Measurements from ENCODE around the gene F2RL2.
"Not testable (repeated sequence)": the region's sequence is repeated elsewhere in the genome, so short reads cannot be mapped to it uniquely, and the experiment has no call there.

The F2RL2 gene

DNA sequence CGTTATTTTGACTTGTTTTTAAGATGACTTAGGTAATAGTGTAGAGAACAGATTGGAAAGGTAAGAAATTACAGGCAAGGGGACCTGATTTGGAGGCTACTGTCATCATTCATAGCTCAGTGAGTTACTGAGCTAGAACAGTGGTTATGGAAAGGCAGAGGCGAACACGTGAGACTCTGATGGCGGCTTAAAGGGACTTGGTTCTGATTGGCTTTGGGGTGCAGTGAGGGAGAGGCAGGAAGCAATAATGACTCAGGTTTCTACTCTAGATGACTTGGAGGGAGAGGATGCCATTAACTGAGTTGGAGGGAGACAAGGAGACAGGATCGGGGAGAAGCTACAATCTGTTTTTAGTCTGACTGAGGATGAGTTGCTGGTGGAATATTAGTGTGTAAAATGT is 3.0 kb downstream of the F2RL2 start:
- DNase-seq: no peak

DNA sequence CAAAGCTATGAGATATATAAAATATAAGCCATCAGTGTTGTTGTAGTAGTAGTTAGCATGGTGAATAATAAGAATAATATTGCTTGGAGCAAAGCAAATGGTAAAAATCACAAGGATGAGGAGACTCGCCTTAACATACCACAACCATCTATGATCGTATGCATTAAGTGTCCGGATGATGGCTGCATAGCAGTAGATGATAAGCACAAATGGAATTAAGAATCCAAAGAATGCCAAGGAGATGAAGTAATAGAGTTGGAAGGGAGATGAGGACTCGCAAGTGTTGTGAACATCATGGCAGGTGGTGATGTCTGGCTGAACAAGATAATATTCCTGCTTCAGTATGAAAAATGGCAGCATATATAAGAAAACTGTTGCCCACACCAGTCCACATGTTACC is 5.5 kb downstream of the F2RL2 start:
- no peak for DNase-seq

DNA sequence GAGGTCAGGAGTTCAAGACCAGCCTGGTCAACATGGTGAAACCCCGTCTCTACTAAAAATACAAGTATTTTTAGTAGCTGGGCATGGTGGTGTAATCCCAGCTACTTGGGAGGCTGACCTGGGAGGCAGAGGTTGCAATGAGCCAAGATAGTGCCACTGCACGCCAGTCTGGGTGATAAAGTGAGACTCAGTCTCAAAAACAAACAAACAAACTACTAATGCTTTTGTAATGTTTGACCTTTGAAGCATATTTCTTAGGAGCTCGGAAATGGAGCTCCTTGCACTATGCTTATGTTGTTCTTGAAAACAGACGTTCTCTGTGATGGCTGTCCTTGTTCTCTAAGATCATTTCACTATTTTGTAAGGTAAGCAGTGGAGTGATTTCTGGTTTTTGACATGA is 6.0 kb downstream of the F2RL2 start:
- DNase-seq: no peak

- DNase-seq: no peak
These were observed 7.0 kb downstream of the F2RL2 start for GRCh38 chr5:76616206-76616605.

GRCh38 chr5:76615759-76616158 is 7.4 kb downstream of the F2RL2 start:
- DNase-seq: no peak

GRCh38 chr5:76612942-76613341 is 10.3 kb downstream of the F2RL2 start:
- no peak for DNase-seq

DNA sequence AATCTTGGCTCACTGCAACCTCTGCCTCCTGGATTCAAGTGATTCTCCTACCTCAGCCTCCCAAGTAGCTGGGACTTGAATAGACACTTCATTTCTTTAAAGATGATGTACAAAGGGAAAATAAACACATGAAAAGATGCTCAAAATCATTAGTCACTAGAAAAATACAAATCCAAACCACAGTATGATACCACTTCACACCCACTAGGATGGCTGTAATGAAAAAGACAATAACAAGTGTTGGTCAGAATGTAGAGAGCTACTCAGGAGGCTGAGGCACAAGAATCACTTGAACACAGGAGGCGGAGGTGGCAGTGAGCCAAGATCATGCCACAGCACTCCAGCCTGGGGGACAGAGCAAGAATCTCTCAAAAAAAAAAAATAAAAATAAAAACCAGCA is 13.0 kb downstream of the F2RL2 start:
- DNase-seq: no peak

DNA sequence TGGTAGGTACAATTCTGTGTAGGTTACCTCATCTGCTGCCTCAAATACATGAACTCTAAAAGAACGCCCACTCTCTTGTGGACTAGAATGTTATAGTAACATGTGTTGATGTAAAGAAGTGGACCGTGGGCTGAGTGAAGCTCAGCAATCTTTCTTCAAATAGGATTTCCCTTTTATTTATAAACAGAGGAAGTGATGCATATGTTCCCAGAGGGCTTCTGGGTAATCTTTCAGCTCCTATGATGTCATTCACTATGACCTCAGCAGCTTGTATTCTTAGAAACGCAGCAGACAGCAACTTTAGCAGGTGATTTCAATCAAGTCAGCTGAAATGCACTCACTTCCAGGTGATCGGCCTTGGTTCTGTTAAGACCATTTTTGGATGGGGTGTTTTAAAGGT is 14.4 kb downstream of the F2RL2 start:
- DNase-seq: no peak

DNA sequence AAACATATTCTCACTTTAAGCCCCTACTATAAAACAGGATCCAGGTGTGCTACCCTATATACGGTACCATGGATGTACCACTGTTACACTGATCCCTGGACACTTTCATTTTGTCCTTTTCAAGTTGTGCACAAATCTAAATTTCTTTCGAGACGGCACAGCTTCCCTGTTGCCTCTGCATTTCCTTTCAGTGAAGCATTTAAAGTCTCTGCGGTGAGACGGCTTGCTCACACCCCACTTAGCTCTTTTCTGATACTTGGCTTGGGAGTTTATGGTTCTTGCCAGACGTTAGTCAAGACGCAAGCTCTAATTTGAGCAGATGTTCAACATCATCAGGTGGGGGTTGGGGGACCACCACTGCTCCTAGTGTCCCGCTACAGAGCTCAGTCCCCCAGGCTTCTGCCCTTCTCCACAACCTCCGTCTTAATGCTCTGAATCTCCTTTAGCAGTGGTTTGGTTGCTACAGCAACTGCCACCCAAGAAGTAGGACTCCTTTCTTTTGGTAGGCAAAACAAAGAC is 15.8 kb downstream of the F2RL2 start:
- DNase-seq: no peak

- DNase-seq: no peak
These were observed 16.5 kb downstream of the F2RL2 start for GRCh38 chr5:76606701-76607100.

DNA sequence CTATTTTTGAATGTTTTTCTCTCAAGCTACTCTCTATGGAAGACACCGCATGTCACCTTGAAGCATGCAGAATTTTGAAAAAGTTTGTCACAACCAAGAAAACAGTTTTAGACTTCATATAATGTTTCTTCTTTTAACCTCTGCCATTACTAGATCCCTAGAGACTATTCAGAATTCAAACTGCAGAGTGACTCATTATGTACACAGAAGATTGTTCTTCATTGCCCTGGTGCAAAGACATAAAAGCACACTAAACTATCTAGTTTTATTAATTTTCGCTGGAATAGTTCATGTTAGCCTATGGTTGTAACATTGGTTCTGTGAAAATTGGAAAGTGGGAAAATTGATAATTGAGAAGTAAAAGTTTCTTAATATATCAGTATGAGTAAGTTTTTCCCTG is 18.4 kb downstream of the F2RL2 start:
- DNase-seq: no peak

- DNase-seq: not testable (repeated sequence)
These were observed 19.2 kb downstream of the F2RL2 start for GRCh38 chr5:76603991-76604390.

GRCh38 chr5:76602094-76602726 is 21.0 kb downstream of the F2RL2 start:
- no peak for DNase-seq

DNA sequence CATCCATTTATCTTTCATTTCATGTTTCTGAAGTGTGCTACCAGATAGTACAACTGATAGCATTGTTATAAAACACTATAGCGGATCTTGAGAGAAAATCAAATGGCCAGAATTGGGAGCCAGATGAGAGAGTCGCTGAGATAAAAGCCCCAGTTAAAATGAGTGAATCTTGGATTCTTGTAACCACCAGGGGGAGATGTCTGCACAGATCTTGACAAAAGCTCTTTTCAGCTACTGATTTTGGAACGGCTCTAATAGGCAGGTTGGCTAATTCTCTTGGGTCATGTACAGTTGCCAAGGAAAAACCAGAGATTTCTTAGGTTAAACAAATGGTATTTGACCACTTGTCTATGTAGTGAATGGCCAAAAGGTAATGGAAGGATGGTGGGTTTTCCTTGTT is 21.7 kb downstream of the F2RL2 start:
- no peak for DNase-seq

- DNase-seq: no peak
These were observed 22.5 kb downstream of the F2RL2 start for GRCh38 chr5:76600716-76601115.

GRCh38 chr5:76598531-76598930 is 24.7 kb downstream of the F2RL2 start:
- no peak for DNase-seq

DNA sequence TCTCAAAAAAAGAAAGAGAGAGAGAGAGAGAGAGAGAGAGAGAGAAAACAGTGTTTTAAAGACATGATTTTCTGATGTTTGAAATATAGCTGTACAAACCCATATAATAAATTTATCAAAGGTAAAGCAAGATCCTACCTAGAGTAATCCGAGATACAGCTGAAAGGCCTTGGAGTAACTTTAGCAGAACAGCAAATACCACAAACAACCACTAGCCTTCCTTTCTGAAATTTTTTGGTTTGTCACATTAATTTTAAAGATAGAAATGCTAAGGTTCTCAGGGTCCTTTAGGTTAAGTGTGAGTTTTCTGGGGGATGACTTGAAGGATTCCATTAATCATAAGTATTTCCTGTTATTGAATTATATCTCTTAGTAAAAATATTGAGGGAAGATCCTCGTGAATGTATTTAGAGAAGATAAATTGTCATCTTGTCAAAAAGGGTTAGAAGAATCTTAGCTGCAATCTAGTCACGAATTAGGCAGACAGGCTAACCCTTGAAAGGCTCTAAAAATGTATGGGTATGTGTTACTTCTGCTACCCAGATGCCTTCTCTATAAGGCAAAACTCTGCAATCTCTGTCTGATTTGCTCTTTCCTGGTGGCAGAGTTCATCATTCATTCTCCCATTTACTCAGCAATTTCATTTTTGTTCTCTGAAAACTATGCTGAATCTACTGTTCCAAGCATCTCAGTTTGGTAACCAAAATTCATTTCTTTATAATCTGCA is 27.3 kb downstream of the F2RL2 start:
- DNase-seq: no peak

GRCh38 chr5:76594107-76594506 is 29.1 kb downstream of the F2RL2 start:
- no peak for DNase-seq

GRCh38 chr5:76592692-76593091 is 30.5 kb downstream of the F2RL2 start:
- no peak for DNase-seq

- DNase-seq: no peak
These were observed 31.8 kb downstream of the F2RL2 start for GRCh38 chr5:76591366-76591765.

DNA sequence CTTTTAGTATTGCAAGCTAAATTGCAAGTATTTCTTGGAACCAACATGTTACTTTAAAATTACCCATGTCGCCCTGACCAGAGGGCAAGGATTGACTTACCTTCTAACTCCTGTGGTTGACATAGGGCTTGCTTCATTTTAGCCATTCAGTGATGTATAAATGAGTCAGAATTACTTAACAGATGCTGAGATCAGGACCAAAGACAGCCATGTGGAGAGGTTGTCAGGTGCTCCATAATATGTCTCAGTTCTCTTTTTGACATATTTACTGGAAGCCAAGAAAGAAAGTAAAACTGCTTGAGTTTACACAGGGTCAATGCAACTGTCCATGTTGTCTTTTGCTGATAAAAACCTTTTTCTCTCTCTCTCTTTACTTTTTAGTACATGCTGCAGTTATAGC is 33.2 kb downstream of the F2RL2 start:
- DNase-seq: no peak

DNA sequence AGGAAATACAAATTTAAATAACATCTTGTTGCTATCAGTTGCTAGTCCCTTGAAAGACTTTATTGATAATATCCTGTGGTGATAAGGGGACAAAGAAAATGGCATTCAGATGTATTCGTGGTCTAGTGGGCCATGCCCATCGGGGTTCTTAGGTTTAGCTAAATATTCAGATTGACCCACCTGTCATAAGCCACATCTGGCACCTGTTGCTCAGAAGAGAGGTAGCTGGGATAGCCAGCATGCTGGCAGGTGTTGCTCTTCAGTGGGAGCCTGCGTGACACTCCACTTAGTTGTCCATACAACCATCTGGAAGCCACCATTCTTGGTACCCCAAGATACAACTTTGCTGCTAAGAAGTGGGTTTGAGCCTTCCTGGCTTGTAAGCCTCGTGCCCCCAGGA is 36.7 kb downstream of the F2RL2 start:
- DNase-seq: no peak

DNA sequence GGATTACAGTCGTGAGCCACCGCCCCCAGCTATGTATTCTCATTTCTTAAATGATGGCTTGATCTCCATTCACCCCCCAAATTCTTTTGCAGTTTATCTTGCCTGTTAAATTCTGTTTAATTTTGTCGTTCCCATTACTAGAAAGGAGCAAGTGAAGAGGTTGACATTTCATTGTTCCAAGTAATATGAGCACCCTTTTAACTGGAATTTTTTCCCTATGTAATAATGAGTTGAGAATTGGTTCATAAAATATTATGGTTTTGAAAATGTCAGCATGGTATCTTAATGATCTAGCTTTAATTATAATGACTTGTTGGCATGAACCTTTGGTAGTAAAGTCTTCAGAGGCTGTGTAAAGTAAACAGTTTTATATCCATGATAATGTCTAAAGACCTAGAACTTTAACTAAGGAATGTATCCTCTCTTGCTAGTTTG is 37.4 kb downstream of the F2RL2 start:
- no peak for DNase-seq

- no peak for DNase-seq
These were observed 39.8 kb downstream of the F2RL2 start for GRCh38 chr5:76583163-76584047.

Data from stimulated activated CD4-positive, alpha-beta T cell treated with anti-CD3 and anti-CD28 coated beads, Interleukin-15, amount 100 ng/mL, for 24 hours (primary cell).